ENCODE results near the gene LDB1.

Gene LDB1, protein sequence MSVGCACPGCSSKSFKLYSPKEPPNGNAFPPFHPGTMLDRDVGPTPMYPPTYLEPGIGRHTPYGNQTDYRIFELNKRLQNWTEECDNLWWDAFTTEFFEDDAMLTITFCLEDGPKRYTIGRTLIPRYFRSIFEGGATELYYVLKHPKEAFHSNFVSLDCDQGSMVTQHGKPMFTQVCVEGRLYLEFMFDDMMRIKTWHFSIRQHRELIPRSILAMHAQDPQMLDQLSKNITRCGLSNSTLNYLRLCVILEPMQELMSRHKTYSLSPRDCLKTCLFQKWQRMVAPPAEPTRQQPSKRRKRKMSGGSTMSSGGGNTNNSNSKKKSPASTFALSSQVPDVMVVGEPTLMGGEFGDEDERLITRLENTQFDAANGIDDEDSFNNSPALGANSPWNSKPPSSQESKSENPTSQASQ

DNA sequence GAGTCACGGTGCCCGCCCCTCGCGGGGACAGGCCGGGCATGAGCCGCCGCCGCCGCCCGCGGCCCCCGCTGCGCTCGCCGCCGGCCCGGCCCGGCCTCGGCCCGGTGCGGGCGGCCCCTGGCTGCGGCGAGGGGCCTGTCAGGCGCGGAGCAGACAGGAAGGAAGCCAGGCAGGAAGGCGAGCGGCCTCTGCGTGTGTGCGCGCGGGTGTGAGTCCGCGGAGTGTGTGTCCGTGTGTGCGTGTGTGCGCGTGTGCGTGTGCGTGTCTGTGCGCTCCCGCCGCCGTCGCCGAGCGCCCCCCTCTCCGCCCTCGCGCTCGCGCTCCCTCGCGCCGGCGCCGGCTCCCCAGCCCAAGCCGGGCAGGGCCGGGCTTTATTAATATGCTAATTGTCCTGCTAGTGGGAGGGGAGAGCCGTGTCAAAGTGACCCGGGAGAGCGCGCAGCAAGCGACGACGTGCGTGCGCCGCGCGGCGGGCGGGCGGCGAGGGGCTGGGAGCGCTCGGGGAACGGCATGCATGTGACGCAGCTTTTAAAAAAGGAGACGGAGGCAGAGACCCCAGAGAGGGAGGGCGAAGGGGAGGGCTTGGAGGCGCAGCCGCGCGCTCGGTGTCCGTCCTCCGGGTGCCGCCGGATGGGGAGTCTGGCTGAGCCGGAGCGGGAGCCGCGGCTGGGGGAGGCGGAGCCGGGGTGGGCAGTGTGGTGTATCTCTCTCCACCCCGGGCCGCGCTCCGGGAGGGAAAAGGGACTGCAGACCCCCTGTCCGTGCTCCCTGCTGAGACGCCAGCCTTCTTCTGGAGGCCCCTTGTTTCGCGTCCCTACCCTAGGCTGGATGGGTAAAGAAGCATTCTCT lies at the start of gene LDB1:
LDB1 (minus strand) TSS at position 227 of the 849 bp plus-strand sequence. CDS start 258 bp downstream, outside the sequence.
- DNase-seq (ENCODE audit: low spot score): peak; percentile 92

DNA sequence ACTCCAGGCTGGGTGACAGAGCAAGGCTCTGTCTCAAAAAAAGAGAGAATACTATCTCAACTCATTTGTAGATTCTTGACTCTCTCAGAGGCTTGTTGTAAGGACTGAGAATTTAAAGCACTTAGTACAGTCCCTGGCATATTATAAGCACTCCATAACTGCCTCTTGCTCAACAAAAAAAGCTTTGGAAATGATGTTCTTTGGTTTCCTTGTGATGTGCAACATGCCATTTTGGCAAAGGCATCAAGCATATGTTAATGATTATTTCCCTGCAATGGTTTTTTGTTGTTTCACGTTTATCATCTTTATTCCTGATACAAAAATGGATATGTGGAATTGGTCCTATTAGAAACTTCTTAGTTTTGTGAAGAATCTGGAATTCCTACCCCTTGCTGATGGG lies 47.7 kb upstream of the LDB1 start:
- DNase-seq (ENCODE audit: low spot score): no peak

DNA sequence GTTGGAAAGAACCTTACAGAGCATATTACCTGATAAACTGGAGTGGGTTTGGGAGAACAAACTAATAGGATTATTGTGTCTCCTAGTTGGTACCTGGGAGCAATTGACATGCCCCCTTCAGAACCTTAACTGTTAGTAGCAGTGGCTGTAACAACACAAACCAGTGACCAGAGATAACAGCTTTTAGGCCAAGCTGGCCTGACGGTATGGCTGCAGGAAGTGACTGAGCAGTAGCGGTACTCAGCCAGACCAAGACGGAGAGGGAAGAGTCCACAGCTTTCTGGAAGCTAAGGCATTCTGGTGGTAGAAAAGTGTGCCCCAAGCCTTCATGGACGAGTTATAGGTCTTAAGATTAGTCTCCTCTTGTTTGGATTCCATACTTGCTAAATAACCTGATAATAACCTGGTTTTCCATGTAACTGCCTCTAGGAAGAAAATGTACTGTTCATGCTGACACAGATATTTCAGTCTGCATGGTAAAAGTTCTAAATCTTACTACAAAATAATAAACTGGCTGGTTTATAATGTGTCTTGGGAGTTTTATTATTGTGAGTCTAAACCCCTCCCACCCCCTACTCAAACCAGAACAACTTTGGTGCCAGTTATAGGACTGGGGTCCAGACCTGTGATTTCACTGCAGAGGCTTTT lies 43.3 kb upstream of the LDB1 start:
- no peak for DNase-seq (ENCODE audit: low spot score)

DNA sequence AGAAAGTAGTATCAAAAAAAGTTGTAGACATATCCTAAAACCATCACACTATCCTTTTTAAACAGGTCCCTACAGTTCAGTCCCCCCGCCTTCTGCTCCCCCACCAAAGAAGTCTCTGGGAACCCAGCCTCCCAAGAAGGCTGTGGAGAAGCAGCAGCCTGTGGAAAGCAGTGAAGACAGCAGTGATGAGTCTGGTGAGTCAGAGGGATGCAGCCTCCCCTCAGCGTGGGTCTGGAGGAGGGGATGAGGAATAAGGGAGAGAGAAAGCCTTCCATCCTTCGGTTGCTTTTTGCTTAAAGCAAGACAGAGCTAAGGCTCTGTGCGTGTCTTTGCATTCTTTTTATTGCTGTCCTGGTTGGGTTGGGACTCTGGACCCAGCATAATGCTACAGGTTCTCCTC lies 39.7 kb upstream of the LDB1 start:
- DNase-seq (ENCODE audit: low spot score): no peak

DNA sequence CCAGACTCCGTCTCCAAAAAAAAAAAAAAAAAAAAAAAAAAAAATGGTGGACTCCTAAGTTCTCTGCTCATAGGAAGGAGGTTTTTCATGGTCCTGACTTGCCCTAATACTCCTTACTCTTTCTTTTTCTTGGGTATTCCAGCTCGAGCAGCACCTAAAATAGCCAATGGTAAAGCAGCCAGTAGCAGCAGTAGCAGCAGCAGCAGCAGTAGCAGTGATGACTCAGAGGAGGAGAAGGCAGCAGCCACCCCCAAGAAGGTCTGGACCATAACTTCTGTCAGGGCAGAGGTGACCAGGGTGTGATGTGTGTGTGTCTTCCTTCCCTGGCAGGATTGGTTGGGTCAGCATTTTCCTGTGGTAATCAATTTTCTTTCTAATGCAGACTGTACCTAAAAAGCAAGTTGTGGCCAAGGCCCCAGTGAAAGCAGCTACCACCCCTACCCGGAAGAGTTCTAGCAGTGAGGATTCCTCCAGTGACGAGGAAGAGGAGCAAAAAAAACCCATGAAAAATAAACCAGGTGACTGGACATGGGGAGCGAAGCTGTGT lies 39.0 kb upstream of the LDB1 start:
- DNase-seq (ENCODE audit: low spot score): no peak

DNA sequence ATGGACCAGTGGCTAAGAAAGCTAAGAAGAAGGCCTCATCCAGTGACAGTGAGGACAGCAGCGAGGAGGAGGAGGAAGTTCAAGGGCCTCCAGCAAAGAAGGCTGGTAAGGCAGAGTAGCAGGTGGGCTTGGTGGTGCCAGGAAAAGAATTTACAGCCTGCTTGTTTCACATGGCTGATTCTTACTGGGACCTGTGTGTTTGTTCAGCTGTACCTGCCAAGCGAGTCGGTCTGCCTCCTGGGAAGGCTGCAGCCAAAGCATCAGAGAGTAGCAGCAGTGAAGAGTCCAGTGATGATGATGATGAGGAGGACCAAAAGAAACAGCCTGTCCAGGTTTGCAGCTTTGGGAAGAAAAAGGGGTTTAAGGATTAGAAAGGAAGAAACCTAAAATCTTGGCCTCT lies 37.1 kb upstream of the LDB1 start:
- no peak for DNase-seq (ENCODE audit: low spot score)

DNA sequence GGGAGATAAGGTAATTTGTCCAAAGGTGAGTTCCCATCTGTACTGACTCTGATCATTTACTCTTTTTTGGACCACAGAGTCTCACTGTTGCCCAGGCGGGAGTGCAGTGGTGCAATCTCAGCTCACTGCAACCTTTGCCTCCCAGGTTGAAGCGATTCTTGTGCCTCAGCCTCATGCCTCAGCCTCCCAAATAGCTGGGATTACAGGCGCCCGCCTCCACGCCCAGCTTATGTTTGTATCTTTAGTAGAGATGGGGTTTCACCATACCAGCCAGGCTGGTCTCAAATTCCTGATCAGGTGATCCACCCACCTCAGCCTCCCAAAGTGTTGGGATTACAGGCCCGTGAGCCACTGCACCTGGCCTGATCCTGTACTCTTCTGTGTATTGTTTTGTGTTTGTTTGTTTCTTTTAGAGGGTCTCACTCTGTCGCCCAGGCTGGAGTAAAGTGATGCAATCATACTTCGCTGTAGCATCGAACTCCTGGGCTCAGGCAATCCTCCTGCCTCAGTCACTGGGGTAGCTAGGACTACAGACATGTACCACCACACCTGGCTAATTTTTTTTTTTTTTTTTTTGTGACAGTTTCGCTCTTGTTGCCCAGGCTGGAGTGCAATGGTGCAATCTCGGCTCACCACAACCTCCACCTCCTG lies 34.4 kb upstream of the LDB1 start:
- DNase-seq (ENCODE audit: low spot score): no peak

DNA sequence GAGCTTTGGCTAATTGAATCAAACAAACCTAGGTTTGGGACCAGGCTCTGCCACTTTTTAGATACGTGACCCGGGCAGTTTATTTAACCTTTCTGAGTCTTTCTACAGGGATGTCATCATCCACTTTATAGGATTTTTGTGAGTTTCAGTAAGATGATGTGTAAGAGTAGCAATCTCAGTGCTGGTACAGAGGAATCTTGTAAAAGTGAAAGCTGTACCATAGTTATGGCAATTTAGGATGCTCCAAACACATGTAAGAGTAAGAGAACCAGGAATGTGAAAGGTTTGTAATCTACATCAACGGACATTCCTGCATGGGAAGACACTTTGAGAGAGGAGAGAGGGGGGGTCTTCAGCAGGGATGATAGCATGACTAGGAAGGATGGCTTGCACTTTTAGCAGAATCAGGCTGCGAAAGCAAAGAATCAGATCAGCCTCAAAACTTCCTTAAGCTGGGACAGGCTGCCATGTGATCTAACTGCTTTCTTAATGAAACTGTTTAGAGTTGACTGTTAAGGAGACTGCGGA lies 33.0 kb upstream of the LDB1 start:
- DNase-seq (ENCODE audit: low spot score): no peak

DNA sequence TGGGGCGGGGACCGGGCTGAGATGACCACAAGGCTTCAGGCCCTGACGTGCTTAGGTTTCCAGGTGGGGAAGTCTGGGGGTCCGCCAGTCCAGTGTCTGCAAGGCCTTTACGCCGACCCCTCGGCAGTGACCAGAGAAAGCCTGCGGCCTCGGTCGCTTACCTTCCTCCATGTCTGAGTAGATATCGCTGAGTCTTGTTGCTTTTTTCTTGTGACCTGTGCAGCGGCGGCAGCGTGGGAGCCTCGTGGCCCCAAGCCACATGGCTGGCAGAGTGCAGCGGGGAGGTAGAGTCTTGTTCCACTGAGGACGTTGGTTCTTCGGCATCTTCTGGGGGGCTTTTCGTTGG lies 32.4 kb upstream of the LDB1 start:
- no peak for DNase-seq (ENCODE audit: low spot score)

DNA sequence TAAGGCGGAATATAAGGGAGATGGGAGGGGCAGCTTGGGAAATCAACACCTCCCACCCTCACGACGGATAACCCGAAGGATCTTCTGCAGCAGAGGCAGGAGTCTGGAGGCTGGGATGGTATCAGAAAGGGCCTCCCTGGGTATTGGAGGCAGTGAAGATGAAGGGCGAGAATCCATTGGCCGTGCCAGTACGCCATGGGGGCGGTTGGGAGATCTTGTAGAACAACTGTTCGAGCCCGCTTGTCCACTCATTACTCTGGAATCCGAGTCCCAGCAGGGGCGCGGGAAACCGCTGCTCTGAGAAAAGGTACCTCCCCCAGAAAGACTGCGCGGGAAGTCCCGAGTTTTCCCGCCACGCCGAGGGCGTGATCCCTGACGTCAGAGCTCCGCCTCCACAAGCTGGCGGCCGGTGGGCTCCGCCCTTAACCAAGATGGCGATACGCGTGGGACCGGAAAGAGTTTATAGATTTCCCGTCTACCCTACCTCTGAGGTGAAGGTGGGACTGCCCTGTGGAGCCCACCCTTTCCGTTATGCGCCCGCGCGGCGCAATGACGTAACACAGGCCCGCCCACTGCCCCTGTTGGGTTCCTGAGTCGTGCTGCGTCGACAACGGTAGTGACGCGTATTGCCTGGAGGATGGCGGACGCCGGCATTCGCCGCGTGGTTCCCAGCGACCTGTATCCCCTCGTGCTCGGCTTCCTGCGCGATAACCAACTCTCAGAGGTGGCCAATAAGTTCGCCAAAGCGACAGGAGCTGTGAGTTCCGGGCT lies 31.8 kb upstream of the LDB1 start, which contains the start of gene NOLC1:
NOLC1 (plus strand) TSS at position 616 of the 771 bp plus-strand sequence; CDS start at position 638, 22 bp downstream.
- peak; percentile 99 for DNase-seq (ENCODE audit: low spot score)

DNA sequence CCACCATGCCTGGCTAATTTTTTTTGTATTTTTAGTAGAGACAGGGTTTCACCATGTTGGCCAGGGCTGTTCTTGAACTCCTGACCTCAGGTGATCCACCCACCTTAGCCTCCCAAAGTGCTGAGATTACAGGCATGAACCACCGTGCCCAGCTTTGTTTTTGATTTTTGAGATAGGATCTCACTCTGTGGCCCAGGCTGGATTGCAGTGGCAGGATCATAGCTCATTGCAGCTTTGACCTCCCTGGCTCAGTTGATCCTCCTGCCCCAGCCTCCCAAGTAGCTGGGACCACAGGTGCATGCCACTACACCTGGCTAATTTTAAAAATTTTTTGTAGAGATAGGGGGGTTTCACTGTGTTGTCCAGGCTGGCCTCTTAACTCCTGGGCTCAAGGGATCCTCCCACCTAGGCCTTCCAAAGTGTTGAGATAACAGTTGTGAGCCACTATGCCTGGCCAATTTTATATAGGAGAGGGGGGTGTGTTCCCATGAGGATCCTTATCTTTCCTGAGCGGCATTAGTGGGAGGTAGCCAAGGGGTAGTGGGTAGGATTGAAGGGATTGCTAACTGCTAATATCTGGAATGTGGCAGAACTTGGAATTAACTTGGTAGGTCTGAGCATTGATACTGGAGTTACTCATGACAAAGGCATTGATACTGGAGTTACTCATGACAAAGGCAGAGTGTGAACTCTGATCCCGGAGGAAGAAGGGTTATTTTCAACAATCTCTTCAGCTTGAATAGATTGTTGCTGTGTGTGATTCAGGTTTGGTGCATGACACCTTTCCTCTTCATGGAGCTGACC lies 31.0 kb upstream of the LDB1 start:
- no peak for DNase-seq (ENCODE audit: low spot score)

DNA sequence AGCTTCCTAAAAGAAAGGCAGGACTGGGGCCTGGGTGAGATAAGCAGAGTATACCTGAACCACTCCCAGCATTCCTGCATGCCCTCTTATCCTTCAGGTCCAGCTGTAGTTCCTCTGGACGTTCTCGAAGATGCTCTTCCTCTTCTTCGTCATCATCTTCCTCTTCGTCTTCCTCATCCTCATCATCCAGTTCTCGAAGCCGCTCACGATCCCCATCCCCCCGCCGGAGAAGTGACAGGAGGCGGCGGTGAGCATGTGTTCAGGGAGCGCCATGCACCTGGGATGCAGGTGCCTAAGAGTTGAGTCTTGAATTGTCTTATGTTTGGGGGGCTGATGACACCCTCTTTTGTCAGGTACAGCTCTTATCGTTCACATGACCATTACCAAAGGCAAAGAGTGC lies 28.1 kb upstream of the LDB1 start:
- no peak for DNase-seq (ENCODE audit: low spot score)

DNA sequence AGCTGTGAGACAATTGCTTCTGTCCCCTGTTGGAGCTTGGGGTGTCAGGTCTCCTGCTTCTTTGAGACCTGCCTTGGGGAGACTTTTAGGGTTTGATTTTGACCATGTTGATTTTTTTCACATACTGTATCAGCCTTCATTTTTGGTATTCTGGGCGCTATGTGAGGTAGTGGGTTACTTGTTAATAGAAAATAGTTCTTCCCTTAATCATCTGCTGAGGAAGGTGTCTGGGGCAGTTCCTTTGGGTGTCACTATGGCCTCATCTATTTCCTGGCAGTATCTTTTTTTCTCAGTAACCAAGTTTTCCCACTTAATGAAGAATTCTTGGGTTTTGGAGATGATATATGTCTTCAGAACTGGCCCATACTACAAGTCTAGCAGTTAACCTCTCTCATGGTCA lies 27.4 kb upstream of the LDB1 start:
- DNase-seq (ENCODE audit: low spot score): no peak

DNA sequence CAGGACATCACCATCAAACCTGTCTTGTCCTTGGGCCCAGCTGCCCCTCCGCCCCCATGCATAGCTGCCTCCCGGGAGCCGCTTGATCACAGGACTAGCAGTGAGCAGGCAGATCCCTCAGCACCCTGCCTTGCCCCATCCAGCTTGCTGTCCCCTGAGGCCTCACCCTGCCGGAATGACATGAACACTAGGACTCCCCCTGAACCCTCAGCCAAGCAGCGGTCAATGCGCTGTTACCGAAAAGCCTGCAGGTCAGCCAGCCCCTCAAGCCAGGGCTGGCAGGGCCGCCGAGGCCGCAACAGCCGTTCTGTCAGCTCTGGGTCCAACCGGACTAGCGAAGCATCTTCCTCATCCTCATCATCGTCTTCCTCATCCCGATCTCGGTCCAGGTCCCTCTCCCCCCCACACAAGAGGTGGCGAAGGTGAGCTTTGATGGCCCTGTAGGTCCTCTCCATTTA lies 26.8 kb upstream of the LDB1 start:
- no peak for DNase-seq (ENCODE audit: low spot score)

DNA sequence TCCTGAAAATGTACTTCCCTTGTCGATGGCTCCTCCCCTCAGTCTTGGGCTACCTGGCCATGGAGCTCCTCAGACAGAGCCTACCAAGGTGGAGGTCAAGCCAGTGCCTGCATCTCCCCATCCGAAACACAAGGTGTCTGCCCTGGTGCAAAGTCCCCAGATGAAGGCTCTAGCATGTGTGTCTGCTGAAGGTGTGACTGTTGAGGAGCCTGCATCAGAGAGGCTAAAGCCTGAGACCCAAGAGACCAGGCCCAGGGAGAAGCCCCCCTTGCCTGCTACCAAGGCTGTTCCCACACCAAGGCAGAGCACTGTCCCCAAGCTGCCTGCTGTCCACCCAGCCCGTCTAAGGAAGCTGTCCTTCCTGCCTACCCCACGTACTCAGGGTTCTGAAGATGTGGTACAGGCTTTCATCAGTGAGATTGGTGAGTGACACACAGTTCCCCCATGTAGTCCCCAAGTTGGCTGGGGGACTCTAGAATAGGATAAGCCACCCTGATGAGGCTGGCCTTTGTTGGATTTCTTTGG lies 21.5 kb upstream of the LDB1 start:
- no peak for DNase-seq (ENCODE audit: low spot score)

DNA sequence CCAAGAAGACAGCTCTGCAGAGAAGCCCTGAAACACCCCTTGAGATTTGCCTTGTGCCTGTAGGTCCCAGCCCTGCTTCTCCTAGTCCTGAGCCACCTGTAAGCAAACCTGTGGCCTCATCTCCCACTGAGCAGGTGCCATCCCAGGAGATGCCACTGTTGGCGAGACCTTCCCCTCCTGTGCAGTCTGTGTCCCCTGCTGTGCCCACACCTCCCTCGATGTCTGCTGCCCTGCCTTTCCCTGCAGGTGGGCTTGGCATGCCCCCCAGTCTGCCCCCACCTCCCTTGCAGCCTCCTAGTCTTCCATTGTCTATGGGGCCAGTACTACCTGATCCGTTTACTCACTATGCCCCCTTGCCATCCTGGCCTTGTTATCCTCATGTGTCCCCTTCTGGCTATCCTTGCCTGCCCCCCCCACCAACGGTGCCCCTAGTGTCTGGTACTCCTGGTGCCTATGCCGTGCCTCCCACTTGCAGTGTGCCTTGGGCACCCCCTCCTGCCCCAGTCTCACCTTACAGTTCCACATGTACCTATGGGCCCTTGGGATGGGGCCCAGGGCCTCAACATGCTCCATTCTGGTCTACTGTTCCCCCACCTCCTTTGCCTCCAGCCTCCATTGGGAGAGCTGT lies 20.9 kb upstream of the LDB1 start:
- DNase-seq (ENCODE audit: low spot score): no peak

DNA sequence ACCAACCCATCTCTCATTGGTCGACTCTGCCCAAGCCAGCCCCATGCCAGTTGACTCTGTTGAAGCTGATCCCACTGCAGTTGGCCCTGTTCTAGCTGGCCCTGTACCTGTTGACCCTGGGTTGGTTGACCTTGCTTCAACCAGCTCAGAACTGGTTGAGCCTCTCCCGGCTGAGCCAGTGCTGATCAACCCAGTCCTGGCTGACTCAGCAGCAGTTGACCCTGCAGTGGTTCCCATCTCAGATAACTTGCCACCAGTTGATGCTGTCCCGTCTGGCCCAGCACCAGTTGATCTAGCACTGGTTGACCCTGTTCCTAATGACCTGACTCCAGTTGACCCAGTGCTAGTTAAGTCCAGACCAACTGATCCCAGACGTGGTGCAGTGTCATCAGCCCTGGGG lies 20.1 kb upstream of the LDB1 start:
- DNase-seq (ENCODE audit: low spot score): no peak

DNA sequence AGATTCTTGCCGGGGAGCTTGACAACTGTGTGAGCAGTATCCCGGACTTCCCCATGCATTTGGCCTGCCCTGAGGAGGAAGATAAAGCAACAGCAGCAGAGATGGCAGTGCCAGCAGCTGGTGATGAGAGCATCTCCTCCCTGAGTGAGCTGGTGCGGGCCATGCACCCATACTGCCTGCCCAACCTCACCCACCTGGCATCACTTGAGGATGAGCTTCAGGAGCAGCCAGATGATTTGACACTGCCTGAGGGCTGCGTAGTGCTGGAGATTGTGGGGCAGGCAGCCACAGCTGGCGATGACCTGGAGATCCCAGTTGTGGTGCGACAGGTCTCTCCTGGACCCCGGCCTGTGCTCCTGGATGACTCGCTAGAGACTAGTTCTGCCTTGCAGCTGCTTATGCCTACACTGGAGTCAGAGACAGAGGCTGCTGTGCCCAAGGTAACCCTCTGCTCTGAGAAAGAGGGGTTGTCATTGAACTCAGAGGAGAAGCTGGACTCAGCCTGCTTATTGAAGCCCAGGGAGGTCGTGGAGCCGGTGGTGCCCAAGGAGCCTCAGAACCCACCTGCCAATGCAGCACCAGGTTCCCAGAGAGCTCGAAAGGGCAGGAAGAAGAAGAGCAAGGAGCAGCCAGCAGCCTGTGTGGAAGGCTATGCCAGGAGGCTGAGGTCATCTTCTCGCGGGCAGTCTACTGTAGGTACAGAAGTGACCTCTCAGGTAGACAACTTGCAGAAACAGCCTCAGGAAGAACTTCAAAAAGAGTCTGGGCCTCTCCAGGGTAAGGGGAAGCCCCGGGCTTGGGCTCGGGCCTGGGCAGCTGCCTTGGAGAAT lies 19.3 kb upstream of the LDB1 start:
- DNase-seq (ENCODE audit: low spot score): no peak

Measured in ecto neural progenitor cell (in vitro differentiated cells).